Glutamatergic neuron (in vitro differentiated cells): ENCODE results near the gene EMC8. TPM values are rescaled to one million over a fixed set of nuclear protein-coding genes. Genes with fewer than 3 reads are reported as not detected.

ENCODE experiments used
- DNase-seq: peaks from one replicate; pipeline ENCODE4 v3.0.0; 2022
- H3K27ac Mint-ChIP-seq: one replicate; pipeline ENCODE4 v1.8.0; 2020; ENCODE audit warnings: mild to moderate bottlenecking, mixed read lengths, inconsistent platforms; ENCODE audit not compliant: unreplicated experiment
- H3K27me3 Mint-ChIP-seq: one replicate; pipeline ENCODE4 v1.8.0; 2020; ENCODE audit warnings: mild to moderate bottlenecking, moderate library complexity, mixed read lengths, inconsistent platforms; ENCODE audit not compliant: unreplicated experiment
- H3K36me3 Mint-ChIP-seq: one replicate; pipeline ENCODE4 v1.8.0; 2020; ENCODE audit warnings: mild to moderate bottlenecking, mixed read lengths, inconsistent platforms; ENCODE audit not compliant: unreplicated experiment
- H3K4me1 Mint-ChIP-seq: one replicate; pipeline ENCODE4 v1.8.0; 2020; ENCODE audit warnings: mild to moderate bottlenecking, low read depth, mixed read lengths, inconsistent platforms; ENCODE audit not compliant: unreplicated experiment
- H3K4me3 Mint-ChIP-seq: one replicate; pipeline ENCODE4 v1.8.0; 2020; ENCODE audit warnings: mild to moderate bottlenecking, mixed read lengths, inconsistent platforms; ENCODE audit not compliant: unreplicated experiment
- H3K9me3 Mint-ChIP-seq: one replicate; pipeline ENCODE4 v1.8.0; 2020; ENCODE audit warnings: mild to moderate bottlenecking, moderate library complexity, mixed read lengths, inconsistent platforms; ENCODE audit not compliant: unreplicated experiment
- CTCF ChIP-seq: fragments of 200-600 bp; sonication (generic); IDR thresholded peaks from one replicate; pipeline ENCODE4 v1.5.0; 2021; ENCODE audit not compliant: partially characterized antibody, unreplicated experiment
- total RNA-seq: library from RNA; stranded (reverse); fragmentation: NEBNext Ultra II Directional; extraction: Animal tissue kit (Norgen Biotek cat#: 25700); gene quantifications from one replicate; pipeline ENCODE4 v1.2.1, GENCODE V29; 2021; ENCODE audit not compliant: unreplicated experiment

The EMC8 gene
- total RNA-seq, 1 donor from 2014 or later = 34.2 TPM

GRCh38 chr16:85829751-85830445, 30.6 kb upstream of the EMC8 start:
- no peak overlapping the region for H3K27ac Mint-ChIP-seq
- peaks cover 9% of the 10 kb centered on the region for H3K36me3 Mint-ChIP-seq
- peaks cover 15% of the 10 kb centered on the region for H3K4me1 Mint-ChIP-seq
- no peak overlapping the region for H3K4me3 Mint-ChIP-seq
- H3K27me3 Mint-ChIP-seq = peaks cover 4% of the 10 kb centered on the region
- no peak for DNase-seq
- H3K9me3 Mint-ChIP-seq = peaks cover 13% of the 10 kb centered on the region
- TF ChIP-seq CTCF = no peak

- Mint-ChIP-seq H3K4me3 (no peak overlapping the region), H3K9me3 (peaks cover 13% of the 10 kb centered on the region), H3K27me3 (peaks cover 4% of the 10 kb centered on the region), H3K4me1 (peaks cover 15% of the 10 kb centered on the region), H3K27ac (no peak overlapping the region), H3K36me3 (peaks cover 9% of the 10 kb centered on the region)
- TF ChIP-seq CTCF = no peak
- DNase-seq = no peak
Measured at GRCh38 chr16:85829171-85829719, 29.9 kb upstream of the EMC8 start.

DNA sequence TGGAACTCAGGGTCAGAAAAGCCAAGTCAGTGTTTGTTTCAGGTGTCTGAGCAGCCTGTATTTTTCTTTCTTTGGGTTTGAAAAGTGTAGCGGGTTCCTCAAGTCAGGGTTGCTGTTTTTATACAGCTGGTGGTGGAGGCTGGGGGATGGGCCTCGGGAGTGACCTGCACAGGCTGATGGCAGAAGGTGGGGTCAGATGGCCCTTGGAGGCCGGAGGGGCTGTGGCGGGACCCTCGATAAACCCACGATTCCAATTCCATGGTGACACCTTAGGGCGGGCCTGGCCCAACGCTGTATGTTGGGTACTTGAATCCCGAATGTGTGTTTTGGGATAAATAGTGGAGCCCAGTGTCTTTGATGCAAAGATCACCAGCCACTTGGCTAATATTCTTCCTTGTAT, 28.8 kb upstream of the EMC8 start:
- peaks cover 14% of the 10 kb centered on the region for H3K4me1 Mint-ChIP-seq
- H3K9me3 Mint-ChIP-seq = peaks cover 12% of the 10 kb centered on the region
- DNase-seq = no peak
- no peak for TF ChIP-seq CTCF
- H3K27ac Mint-ChIP-seq = no peak overlapping the region
- no peak overlapping the region for H3K4me3 Mint-ChIP-seq
- peaks cover 4% of the 10 kb centered on the region for H3K27me3 Mint-ChIP-seq
- H3K36me3 Mint-ChIP-seq = peaks cover 8% of the 10 kb centered on the region

GRCh38 chr16:85826686-85827247, 27.4 kb upstream of the EMC8 start:
- Mint-ChIP-seq H3K36me3 (no peaks in the 10 kb centered on the region), H3K27ac (no peak overlapping the region), H3K4me1 (peaks cover 9% of the 10 kb centered on the region), H3K27me3 (peaks cover 4% of the 10 kb centered on the region), H3K4me3 (no peak overlapping the region), H3K9me3 (peaks cover 9% of the 10 kb centered on the region)
- TF ChIP-seq CTCF = no peak
- DNase-seq = no peak

DNA sequence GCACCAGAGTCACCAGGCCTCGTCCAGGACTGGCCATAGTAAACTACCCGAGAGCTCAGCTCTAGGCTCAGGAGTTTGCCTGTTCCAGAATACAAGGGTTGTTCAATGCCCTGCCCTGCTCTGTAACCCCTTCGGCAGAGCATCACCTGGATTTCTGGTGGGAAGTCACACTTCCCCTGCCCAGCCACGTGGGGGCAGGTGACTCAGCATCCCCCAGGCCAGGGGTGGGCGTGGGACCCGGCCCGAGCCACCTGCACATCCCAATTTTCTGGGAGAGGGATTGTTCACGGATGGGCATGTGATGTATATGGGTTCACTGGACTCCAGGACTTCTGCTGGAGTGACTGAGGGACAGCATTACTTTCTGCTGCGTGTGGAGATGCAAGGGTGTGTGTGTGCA, 26.0 kb upstream of the EMC8 start:
- Mint-ChIP-seq H3K27me3 (peaks cover 4% of the 10 kb centered on the region), H3K36me3 (no peaks in the 10 kb centered on the region), H3K9me3 (peaks cover 9% of the 10 kb centered on the region), H3K4me1 (peaks cover 11% of the 10 kb centered on the region), H3K27ac (no peak overlapping the region), H3K4me3 (no peak overlapping the region)
- no peak for DNase-seq
- TF ChIP-seq CTCF = no peak
